Measurements from ENCODE around the gene LECT2. TPM values are rescaled to one million over a fixed set of nuclear protein-coding genes. Genes with fewer than 3 reads are reported as not detected.

Gene LECT2
- total and polyA plus RNA-seq, 10 of the 15 experiments (the other 5 are each of a cell fraction or from before 2014, with no cell fraction given), result not detected

DNA sequence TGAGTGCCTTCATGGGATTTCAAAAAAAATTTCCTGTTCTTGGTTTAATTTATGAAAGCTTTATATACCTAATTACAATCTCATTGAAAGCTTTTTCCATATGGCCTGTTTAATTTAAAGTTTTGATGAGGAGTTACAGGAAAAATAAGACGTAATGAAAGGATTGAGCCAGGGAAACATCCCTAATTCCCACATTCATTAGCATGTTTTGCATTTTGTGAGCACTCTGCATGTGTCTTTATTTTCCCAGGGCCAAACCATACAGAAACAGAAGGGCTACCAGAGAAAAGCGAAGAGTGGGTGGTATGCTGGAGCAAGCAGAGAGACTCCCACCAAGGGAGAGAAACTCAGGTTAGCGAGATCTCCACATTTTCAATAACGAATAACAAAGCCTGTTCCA is 20.3 kb upstream of the LECT2 start:
- in situ Hi-C loops (cut with MboI), result no loop called here
- no peaks in the 10 kb centered on the region for H3K9me3 ChIP-seq (replicated peaks; ENCODE audit: control insufficient read depth, insufficient read depth, low read length)
- H3K27me3 ChIP-seq (replicated peaks in 1 of 2; ENCODE audit: control insufficient read depth in 2 of 2, insufficient read depth in 2 of 2, low read length in 1 of 2), result peaks cover 0 to 3% of the 10 kb centered on the region in 2 experiments; a peak in 2 of 4 replicates
- FAIRE-seq, result no peak
- no peak overlapping the region for H3K27ac ChIP-seq (ENCODE audit: control insufficient read depth, insufficient read depth)
- no peak for DNase-seq (ENCODE audit: low read depth, low spot score)
- TF ChIP-seq MYB (IDR thresholded peaks at IDR 0.05; ENCODE audit: borderline replicate concordance, low read depth, low read length) (no peak), RCOR1 (conservative IDR thresholded peaks at IDR 0.05; ENCODE audit: low read depth, low read length) (no peak), CEBPB (IDR thresholded peaks at IDR 0.05; ENCODE audit: borderline replicate concordance in 1 of 2, low read depth in 2 of 2, low read length in 2 of 2) (no peak), MEF2B (IDR thresholded peaks at IDR 0.05; ENCODE audit: partially characterized antibody, poor library complexity, severe bottlenecking) (no peak), BHLHE40 (IDR thresholded peaks at IDR 0.05; ENCODE audit: borderline replicate concordance in 1 of 2, low read depth in 2 of 2, low read length in 1 of 2) (no peak), HDAC6 (IDR thresholded peaks at IDR 0.05; ENCODE audit: unreplicated experiment) (no peak)
- TF ChIP-seq, protein P1, sequence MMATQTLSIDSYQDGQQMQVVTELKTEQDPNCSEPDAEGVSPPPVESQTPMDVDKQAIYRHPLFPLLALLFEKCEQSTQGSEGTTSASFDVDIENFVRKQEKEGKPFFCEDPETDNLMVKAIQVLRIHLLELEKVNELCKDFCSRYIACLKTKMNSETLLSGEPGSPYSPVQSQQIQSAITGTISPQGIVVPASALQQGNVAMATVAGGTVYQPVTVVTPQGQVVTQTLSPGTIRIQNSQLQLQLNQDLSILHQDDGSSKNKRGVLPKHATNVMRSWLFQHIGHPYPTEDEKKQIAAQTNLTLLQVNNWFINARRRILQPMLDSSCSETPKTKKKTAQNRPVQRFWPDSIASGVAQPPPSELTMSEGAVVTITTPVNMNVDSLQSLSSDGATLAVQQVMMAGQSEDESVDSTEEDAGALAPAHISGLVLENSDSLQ (IDR thresholded peaks at IDR 0.05), result no peak
- H4K20me1 ChIP-seq (ENCODE audit: control insufficient read depth, insufficient read depth), result no peaks in the 10 kb centered on the region
- CTCF ChIA-PET, result interaction anchor here (1.3 to 2.1 kb wide), 4 partner anchors 12 to 190 kb away, joined by 3 to 8 read pairs (median 4); no protein-coding TSS in a partner anchor
- POLR2A ChIA-PET, result no interaction called here
- no peaks in the 10 kb centered on the region for H3K4me1 ChIP-seq (ENCODE audit: control insufficient read depth, insufficient read depth, low read length)
- no peak overlapping the region for H3K4me3 ChIP-seq
- no peak overlapping the region for H2AFZ ChIP-seq (ENCODE audit: control insufficient read depth, low read depth, low read length)
- RAD21 ChIA-PET (ENCODE audit: unreplicated experiment), result no interaction called here
- H3K4me2 ChIP-seq (ENCODE audit: control insufficient read depth, insufficient read depth), result no peak overlapping the region
- no peak for ATAC-seq
- no peak overlapping the region for H3K9ac ChIP-seq (ENCODE audit: control insufficient read depth, insufficient read depth, low read length)
- intact Hi-C loops (cut with micrococcal nuclease; ENCODE audit: unreplicated experiment), result loop anchor here (10.0 kb wide), 1 partner anchor 200 kb away; no protein-coding TSS in a partner anchor
- no TSS peak for BruUV-seq (replicated peaks)
- SMC1A ChIA-PET (ENCODE audit: uncharacterized antibody, unreplicated experiment), result interaction anchor here (1.2 to 1.6 kb wide), 2 partner anchors 88 to 198 kb away, joined by 3 to 7 read pairs; no protein-coding TSS in a partner anchor
- no peaks in the 10 kb centered on the region for H3K79me2 ChIP-seq (ENCODE audit: control insufficient read depth, insufficient read depth, low read length)
- 27% methylated on average over 4 of the region's 4 CpGs for WGBS (ENCODE audit: insufficient coverage, insufficient replicate concordance, low lambda C conversion rate, missing lambda C conversion rate)
- no peaks in the 10 kb centered on the region for H3K36me3 ChIP-seq (ENCODE audit: control insufficient read depth in 2 of 2, insufficient read depth in 2 of 2, low read length in 1 of 2)
